Hematopoietic multipotent progenitor cell treated with erythropoietin and hydrocortisone succinate and interleukin-3 and kit ligand, for 6 days (in vitro differentiated cells): ENCODE results near the gene HTRA1.

Experiments used
- DNase-seq: peaks from one replicate; pipeline ENCODE4 v3.0.0-alpha.2; 2015

HTRA1 gene

GRCh38 chr10:122559228-122559627 lies 97.9 kb downstream of the HTRA1 start:
- no peak for DNase-seq

GRCh38 chr10:122560279-122560804 lies 99.0 kb downstream of the HTRA1 start, which contains the start of gene DMBT1:
DMBT1 (plus strand) TSS chr10:122560754; CDS start chr10:122560771, 17 bp downstream.
- no peak for DNase-seq

GRCh38 chr10:122561212-122561611 lies 99.9 kb downstream of the HTRA1 start:
- DNase-seq = no peak

- no peak for DNase-seq
Observed at GRCh38 chr10:122561792-122562191, 100.4 kb downstream of the HTRA1 start.
